ENCODE measurements around the gene FYCO1.

DNA sequence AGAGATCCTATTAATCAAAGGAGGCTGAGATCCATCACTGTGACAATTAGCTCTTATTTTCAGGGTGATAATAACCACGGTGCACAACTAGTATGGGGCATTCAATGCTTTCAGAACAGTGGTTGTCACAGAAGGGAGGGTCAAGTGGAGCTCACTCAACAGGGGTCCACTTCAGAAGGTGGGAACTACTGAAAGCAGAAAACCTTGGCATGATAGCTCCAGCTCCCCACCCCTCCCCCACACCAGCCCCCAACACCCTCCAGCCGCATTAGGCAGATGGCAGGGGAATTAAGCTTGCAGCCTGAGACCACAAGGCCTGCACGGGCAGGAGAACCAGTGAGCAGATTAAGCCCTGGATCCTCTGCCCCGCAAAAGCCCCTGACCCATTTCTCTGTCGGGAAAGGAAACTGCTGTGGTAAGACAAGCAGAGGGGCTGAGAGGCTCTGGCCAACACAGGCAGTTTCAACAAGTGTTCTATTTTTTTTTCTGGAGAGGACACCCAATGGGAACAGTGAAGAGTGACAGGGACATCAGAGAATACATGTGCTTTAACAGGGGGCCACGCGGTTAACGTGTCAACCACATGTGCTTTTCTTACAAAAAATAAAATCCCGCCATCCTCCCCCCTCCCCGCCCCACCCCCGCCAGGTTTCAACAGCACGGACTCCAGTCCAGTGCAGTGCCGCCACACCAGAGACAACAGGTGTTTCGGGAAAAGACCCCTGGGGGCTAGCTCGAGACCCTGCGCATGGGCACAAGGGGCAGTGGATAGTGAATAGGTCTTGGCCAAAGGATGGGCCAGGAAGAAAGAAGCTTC is 997 bp downstream of the FYCO1 start:
- TF ChIP-seq GATA2 (IDR thresholded peaks at IDR 0.05; ENCODE audit: low read depth, low read length) (no peak), GATA3 (IDR thresholded peaks at IDR 0.05; ENCODE audit: low read depth, low read length) (no peak)
